GM12878 (cell line): ENCODE data around the gene PPM1A. TPM values are rescaled to one million over a fixed set of nuclear protein-coding genes. Genes with fewer than 3 reads are reported as not detected.

ENCODE experiments used
- ESRRA ChIP-seq: IDR thresholded peaks from 2 replicates; pipeline ENCODE4 v1.6.1; 2012; ENCODE audit warnings: mild to moderate bottlenecking, low read length, improper control_type of control experiment
- FOXK2 ChIP-seq: fragments of 450-650 bp; IDR thresholded peaks from 2 replicates; pipeline ENCODE4 v1.6.1; 2017; ENCODE audit warnings: mild to moderate bottlenecking, moderate library complexity
- HDAC2 ChIP-seq: fragments of 200-600 bp; sonication (generic); IDR thresholded peaks from 2 replicates; pipeline ENCODE4 v1.6.1; 2017
- JUND ChIP-seq: IDR thresholded peaks from 2 replicates; pipeline ENCODE4 v1.6.1; 2012; ENCODE audit warnings: low read depth, mild to moderate bottlenecking, low read length, improper control_type of control experiment, moderate library complexity
- KDM1A ChIP-seq: fragments of 200-600 bp; sonication (generic); IDR thresholded peaks from 2 replicates; pipeline ENCODE4 v1.6.1; 2016; ENCODE audit warnings: borderline replicate concordance
- NFXL1 ChIP-seq: fragments of 450-650 bp; IDR thresholded peaks from 2 replicates; pipeline ENCODE4 v1.6.1; 2017; ENCODE audit warnings: antibody characterized with exemption, mild to moderate bottlenecking, borderline replicate concordance
- NFYA ChIP-seq: IDR thresholded peaks from 2 replicates; pipeline ENCODE4 v1.6.1; 2011; ENCODE audit warnings: low read depth, mild to moderate bottlenecking, low read length, improper control_type of control experiment, borderline replicate concordance
- NR2C1 ChIP-seq: fragments of 450-650 bp; IDR thresholded peaks from 2 replicates; pipeline ENCODE4 v1.6.1; 2017; ENCODE audit warnings: antibody characterized with exemption, mild to moderate bottlenecking, moderate library complexity
- PAX8 ChIP-seq: fragments of 450-650 bp; IDR thresholded peaks from 2 replicates; pipeline ENCODE4 v1.6.1; 2017; ENCODE audit warnings: mild to moderate bottlenecking, moderate library complexity
- RAD21 ChIP-seq: IDR thresholded peaks from 2 replicates; pipeline ENCODE4 v1.6.1; 2011; ENCODE audit warnings: mild to moderate bottlenecking, low read depth, low read length, moderate library complexity; ENCODE audit not compliant: insufficient read depth
- RELA ChIP-seq: fragments of 450-650 bp; IDR thresholded peaks from 2 replicates; pipeline ENCODE4 v1.8.0; 2014; ENCODE audit warnings: borderline replicate concordance; ENCODE audit not compliant: partially characterized antibody
- STAT1 ChIP-seq: fragments of 450-650 bp; conservative IDR thresholded peaks from 2 replicates; pipeline ENCODE4 v1.6.1; 2014; ENCODE audit warnings: antibody characterized with exemption, mild to moderate bottlenecking
- STAT3 ChIP-seq: IDR thresholded peaks from 2 replicates; pipeline ENCODE4 v1.6.1; 2011; ENCODE audit warnings: low read depth, low read length, improper control_type of control experiment
- WRNIP1 ChIP-seq: IDR thresholded peaks from 2 replicates; pipeline ENCODE4 v1.6.1; 2011; ENCODE audit warnings: low read depth, low read length, improper control_type of control experiment, borderline replicate concordance
- ZNF207 ChIP-seq: fragments of 450-650 bp; IDR thresholded peaks from 2 replicates; pipeline ENCODE4 v1.6.1; 2014; ENCODE audit warnings: antibody characterized with exemption, mild to moderate bottlenecking, borderline replicate concordance
- polyA plus RNA-seq, 11 experiments: library from polyadenylated mRNA; depleted of rRNA in 4 of 11; unstranded in 6 of 11; stranded (reverse) in 5 of 11; fragments of >200 nt; fragmentation: Nextera tagmentation in 4 of 11; fragmentation: Illumina TruSeq in 1 of 11; extraction: Ambion mirVana in 4 of 11; extraction: Trizol in 1 of 11; gene quantifications; 1 replicate in 1 of 11; 2 replicates in 10 of 11; pipeline versions ENCODE4 v1.2.1 to v1.2.3, GENCODE V29; 2011 to 2016; ENCODE audit warnings: inconsistent platforms in 2 of 11, missing spikeins in 2 of 11, low read depth in 1 of 11
- total RNA-seq, 4 experiments: library from RNA; depleted of rRNA in 3 of 4; stranded (reverse); fragments of >200 nt in 3 of 4; fragmentation: Illumina TruSeq in 1 of 4; extraction: Trizol in 1 of 4; gene quantifications; 2 replicates each; pipeline versions ENCODE4 v1.2.1 to v1.2.3, GENCODE V29; 2013 to 2021
- TF ChIP-seq, protein P1 (sequence below): fragments of 450-650 bp; IDR thresholded peaks from 2 replicates; pipeline ENCODE4 v1.6.1; 2014; ENCODE audit warnings: mild to moderate bottlenecking
- TF ChIP-seq, protein P2 (sequence below): fragments of 450-650 bp; IDR thresholded peaks from 2 replicates; pipeline ENCODE4 v1.6.1; 2017; ENCODE audit warnings: low read depth, mild to moderate bottlenecking, moderate library complexity
- TF ChIP-seq, protein P3 (sequence below): IDR thresholded peaks from 2 replicates; pipeline ENCODE4 v1.6.1; 2011; ENCODE audit warnings: low read depth, mild to moderate bottlenecking, low read length, moderate library complexity, borderline replicate concordance; ENCODE audit errors: extremely low read depth
- TF ChIP-seq, protein P4 (sequence below): fragments of 450-650 bp; IDR thresholded peaks from 2 replicates; pipeline ENCODE4 v1.6.1; 2016; ENCODE audit warnings: mild to moderate bottlenecking, moderate library complexity, borderline replicate concordance
- TF ChIP-seq, protein P5 (sequence below): IDR thresholded peaks from 2 replicates; pipeline ENCODE4 v1.6.1; 2012; ENCODE audit warnings: low read length, inconsistent platforms

The PPM1A gene
- total and polyA plus RNA-seq, 10 of the 15 experiments (the other 5 are each of a cell fraction or from before 2014, with no cell fraction given), result 16.8 to 124 (median 47.0) TPM

DNA sequence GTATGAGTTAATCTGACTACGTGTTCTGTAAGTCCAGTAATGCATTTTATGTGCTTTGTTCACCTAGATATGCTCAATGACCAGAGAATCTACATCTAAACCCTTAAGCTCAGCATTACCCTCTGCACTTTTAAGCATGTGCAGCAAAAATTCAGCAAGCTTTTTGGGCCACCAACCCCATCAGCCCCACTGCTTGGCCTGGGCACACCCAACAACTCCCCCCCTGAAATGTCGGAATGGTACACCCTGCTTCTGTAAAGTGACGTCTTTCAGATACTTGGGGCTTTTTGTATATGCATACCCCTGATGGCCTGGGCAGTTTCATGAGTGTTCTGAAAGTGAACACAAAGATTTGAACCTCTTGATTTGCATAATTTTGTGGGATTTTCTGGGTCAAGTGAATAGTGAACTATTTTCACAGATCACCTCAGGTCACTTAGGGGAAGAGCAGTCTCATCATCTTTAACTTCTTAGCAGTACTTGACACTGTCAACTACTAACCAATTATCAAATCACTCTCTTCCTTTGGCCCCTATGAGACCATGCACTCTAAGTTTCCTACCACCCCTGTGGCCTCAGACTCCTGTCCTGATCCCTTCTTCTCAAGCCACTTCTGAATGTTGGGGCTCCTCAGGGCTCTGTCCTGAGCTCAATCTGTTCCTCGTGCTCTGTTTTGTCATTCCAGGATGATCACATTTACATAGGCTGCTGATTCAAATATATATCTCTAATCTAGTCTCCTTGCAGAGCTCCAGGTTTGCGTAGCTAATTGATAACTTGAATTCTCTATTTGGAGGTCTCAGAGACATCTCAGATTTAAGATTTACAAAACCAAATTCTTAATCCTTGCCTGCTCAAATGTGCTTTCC is 36.3 kb upstream of the PPM1A start (continued):
- TF ChIP-seq, protein P1, sequence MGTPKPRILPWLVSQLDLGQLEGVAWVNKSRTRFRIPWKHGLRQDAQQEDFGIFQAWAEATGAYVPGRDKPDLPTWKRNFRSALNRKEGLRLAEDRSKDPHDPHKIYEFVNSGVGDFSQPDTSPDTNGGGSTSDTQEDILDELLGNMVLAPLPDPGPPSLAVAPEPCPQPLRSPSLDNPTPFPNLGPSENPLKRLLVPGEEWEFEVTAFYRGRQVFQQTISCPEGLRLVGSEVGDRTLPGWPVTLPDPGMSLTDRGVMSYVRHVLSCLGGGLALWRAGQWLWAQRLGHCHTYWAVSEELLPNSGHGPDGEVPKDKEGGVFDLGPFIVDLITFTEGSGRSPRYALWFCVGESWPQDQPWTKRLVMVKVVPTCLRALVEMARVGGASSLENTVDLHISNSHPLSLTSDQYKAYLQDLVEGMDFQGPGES, result no peak
- TF ChIP-seq, protein P2, sequence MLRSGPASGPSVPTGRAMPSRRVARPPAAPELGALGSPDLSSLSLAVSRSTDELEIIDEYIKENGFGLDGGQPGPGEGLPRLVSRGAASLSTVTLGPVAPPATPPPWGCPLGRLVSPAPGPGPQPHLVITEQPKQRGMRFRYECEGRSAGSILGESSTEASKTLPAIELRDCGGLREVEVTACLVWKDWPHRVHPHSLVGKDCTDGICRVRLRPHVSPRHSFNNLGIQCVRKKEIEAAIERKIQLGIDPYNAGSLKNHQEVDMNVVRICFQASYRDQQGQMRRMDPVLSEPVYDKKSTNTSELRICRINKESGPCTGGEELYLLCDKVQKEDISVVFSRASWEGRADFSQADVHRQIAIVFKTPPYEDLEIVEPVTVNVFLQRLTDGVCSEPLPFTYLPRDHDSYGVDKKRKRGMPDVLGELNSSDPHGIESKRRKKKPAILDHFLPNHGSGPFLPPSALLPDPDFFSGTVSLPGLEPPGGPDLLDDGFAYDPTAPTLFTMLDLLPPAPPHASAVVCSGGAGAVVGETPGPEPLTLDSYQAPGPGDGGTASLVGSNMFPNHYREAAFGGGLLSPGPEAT, result peak; percentile 94
- TF ChIP-seq, protein P3, sequence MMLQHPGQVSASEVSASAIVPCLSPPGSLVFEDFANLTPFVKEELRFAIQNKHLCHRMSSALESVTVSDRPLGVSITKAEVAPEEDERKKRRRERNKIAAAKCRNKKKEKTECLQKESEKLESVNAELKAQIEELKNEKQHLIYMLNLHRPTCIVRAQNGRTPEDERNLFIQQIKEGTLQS, result no peak
- TF ChIP-seq NFYA (no peak), NFXL1 (no peak), PAX8 (no peak), ESRRA (no peak), RELA (no peak), STAT3 (peak; percentile 93; the same call in 1 of the 2 replicates), ZNF207 (no peak), NR2C1 (peak; percentile 40; the same call in 1 of the 2 replicates), WRNIP1 (no peak), JUND (peak; percentile 95), STAT1 (0 out of 2 replicates have a peak, but pooled peaks have one; percentile 65), HDAC2 (no peak), FOXK2 (peak; percentile 96), KDM1A (no peak), RAD21 (no peak)
- TF ChIP-seq, protein P4, sequence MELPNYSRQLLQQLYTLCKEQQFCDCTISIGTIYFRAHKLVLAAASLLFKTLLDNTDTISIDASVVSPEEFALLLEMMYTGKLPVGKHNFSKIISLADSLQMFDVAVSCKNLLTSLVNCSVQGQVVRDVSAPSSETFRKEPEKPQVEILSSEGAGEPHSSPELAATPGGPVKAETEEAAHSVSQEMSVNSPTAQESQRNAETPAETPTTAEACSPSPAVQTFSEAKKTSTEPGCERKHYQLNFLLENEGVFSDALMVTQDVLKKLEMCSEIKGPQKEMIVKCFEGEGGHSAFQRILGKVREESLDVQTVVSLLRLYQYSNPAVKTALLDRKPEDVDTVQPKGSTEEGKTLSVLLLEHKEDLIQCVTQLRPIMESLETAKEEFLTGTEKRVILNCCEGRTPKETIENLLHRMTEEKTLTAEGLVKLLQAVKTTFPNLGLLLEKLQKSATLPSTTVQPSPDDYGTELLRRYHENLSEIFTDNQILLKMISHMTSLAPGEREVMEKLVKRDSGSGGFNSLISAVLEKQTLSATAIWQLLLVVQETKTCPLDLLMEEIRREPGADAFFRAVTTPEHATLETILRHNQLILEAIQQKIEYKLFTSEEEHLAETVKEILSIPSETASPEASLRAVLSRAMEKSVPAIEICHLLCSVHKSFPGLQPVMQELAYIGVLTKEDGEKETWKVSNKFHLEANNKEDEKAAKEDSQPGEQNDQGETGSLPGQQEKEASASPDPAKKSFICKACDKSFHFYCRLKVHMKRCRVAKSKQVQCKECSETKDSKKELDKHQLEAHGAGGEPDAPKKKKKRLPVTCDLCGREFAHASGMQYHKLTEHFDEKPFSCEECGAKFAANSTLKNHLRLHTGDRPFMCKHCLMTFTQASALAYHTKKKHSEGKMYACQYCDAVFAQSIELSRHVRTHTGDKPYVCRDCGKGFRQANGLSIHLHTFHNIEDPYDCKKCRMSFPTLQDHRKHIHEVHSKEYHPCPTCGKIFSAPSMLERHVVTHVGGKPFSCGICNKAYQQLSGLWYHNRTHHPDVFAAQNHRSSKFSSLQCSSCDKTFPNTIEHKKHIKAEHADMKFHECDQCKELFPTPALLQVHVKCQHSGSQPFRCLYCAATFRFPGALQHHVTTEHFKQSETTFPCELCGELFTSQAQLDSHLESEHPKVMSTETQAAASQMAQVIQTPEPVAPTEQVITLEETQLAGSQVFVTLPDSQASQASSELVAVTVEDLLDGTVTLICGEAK, result no peak
- TF ChIP-seq, protein P5, sequence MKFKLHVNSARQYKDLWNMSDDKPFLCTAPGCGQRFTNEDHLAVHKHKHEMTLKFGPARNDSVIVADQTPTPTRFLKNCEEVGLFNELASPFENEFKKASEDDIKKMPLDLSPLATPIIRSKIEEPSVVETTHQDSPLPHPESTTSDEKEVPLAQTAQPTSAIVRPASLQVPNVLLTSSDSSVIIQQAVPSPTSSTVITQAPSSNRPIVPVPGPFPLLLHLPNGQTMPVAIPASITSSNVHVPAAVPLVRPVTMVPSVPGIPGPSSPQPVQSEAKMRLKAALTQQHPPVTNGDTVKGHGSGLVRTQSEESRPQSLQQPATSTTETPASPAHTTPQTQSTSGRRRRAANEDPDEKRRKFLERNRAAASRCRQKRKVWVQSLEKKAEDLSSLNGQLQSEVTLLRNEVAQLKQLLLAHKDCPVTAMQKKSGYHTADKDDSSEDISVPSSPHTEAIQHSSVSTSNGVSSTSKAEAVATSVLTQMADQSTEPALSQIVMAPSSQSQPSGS, result peak; percentile 98
